ENCODE results near the gene TMEM243.
"Not testable (repeated sequence)": the region's sequence is repeated elsewhere in the genome, so short reads cannot be mapped to it uniquely, and the experiment has no call there.

Gene TMEM243

GRCh38 chr7:87213811-87214210 is 5.7 kb downstream of the TMEM243 start:
- ChIA-PET POLR2A (interaction anchor here (0.6 to 1.3 kb wide), 2 partner anchors 61 to 132 kb away, joined by 3 to 4 read pairs; partner anchors contain the start of genes CROT and DMTF1), CTCF (interaction anchor here (1.2 to 1.4 kb wide), 2 partner anchors 22 to 286 kb away, joined by 3 read pairs; no protein-coding TSS in a partner anchor)
- TF ChIP-seq, protein P1, sequence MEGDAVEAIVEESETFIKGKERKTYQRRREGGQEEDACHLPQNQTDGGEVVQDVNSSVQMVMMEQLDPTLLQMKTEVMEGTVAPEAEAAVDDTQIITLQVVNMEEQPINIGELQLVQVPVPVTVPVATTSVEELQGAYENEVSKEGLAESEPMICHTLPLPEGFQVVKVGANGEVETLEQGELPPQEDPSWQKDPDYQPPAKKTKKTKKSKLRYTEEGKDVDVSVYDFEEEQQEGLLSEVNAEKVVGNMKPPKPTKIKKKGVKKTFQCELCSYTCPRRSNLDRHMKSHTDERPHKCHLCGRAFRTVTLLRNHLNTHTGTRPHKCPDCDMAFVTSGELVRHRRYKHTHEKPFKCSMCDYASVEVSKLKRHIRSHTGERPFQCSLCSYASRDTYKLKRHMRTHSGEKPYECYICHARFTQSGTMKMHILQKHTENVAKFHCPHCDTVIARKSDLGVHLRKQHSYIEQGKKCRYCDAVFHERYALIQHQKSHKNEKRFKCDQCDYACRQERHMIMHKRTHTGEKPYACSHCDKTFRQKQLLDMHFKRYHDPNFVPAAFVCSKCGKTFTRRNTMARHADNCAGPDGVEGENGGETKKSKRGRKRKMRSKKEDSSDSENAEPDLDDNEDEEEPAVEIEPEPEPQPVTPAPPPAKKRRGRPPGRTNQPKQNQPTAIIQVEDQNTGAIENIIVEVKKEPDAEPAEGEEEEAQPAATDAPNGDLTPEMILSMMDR (IDR thresholded peaks at IDR 0.05; ENCODE audit: insufficient read depth, low read length, missing control alignments) = no peak
- DNase-seq (ENCODE audit: low read depth, low spot score) = no peak
- H3K4me3 ChIP-seq (ENCODE audit: low read depth, low read length) = no peak overlapping the region

- DNase-seq (ENCODE audit: low read depth, low spot score) = no peak
- CTCF ChIA-PET = interaction anchor here (1.3 to 1.6 kb wide), 3 partner anchors 14 to 286 kb away, joined by 3 to 4 read pairs (median 3); no protein-coding TSS in a partner anchor
- POLR2A ChIA-PET = interaction anchor here (0.6 to 0.7 kb wide), 2 partner anchors 11 to 132 kb away, joined by 3 read pairs; partner anchors contain the start of gene CROT
- no peak overlapping the region for H3K4me3 ChIP-seq (ENCODE audit: low read depth, low read length)
- TF ChIP-seq, protein P1 (IDR thresholded peaks at IDR 0.05; ENCODE audit: insufficient read depth, low read length, missing control alignments) = no peak
Measured at GRCh38 chr7:87213252-87213651, 6.3 kb downstream of the TMEM243 start.

DNA sequence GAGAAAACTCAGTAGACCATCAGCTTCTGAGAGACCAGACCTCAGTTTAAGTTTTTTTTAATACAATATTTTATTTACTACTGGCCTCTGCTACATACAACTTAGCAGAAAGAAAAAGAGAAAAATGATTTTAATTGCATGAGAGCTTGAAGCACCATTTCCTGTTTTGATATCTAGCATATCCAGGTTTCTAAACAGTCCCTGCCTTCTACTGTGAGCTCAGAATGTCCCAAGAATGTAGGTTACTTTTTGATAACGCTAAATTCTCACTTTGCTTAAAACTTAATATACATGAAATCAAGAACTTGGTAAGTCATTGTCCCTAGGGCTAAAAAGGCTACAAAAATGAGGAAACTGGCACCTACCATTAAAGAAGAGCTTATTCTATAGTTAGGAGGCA is 7.0 kb downstream of the TMEM243 start:
- H3K4me3 ChIP-seq (ENCODE audit: low read depth, low read length) = no peak overlapping the region
- TF ChIP-seq, protein P1 (IDR thresholded peaks at IDR 0.05; ENCODE audit: insufficient read depth, low read length, missing control alignments) = no peak
- ChIA-PET POLR2A (interaction anchor here (0.7 kb wide), 1 partner anchor 10 kb away, joined by 3 read pairs; no protein-coding TSS in a partner anchor), CTCF (interaction anchor here (1.3 to 2.4 kb wide), 4 partner anchors 10 to 285 kb away, joined by 3 to 6 read pairs (median 4); no protein-coding TSS in a partner anchor)
- no peak for DNase-seq (ENCODE audit: low read depth, low spot score)

DNA sequence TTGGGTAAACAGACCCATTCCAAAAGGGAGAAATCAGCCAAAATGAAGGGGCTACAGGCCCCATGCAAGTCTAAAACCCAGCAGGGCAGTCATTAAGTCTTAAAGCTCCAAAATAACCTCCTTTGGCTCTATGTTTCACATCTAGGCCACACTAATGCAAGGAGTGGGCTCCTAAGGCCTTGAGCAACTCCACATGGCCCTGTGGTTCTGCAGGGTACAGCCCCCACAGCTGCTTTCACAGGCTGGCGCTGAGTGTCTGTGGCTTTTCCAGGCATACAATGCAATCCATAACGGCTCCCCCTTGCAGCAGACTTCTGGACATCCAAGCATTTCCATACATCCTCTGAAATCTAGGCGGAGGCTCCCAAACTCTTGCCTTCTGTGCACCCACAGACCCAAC is 9.0 kb downstream of the TMEM243 start:
- ChIA-PET POLR2A (no interaction called here), CTCF (interaction anchor here (2.4 kb wide), 1 partner anchor 8 kb away, joined by 6 read pairs; no protein-coding TSS in a partner anchor)
- TF ChIP-seq, protein P1 (IDR thresholded peaks at IDR 0.05; ENCODE audit: insufficient read depth, low read length, missing control alignments) = no peak
- H3K4me3 ChIP-seq (ENCODE audit: low read depth, low read length) = no peak overlapping the region
- no peak for DNase-seq (ENCODE audit: low read depth, low spot score)

- ChIA-PET POLR2A (no interaction called here), CTCF (interaction anchor here (1.3 kb wide), 1 partner anchor 10 kb away, joined by 3 read pairs; the partner anchor contains the start of gene TMEM243)
- TF ChIP-seq, protein P1 (IDR thresholded peaks at IDR 0.05; ENCODE audit: insufficient read depth, low read length, missing control alignments) = no peak
- H3K4me3 ChIP-seq (ENCODE audit: low read depth, low read length) = no peak overlapping the region
- no peak for DNase-seq (ENCODE audit: low read depth, low spot score)
Measured at GRCh38 chr7:87209295-87209924, 10.1 kb downstream of the TMEM243 start.

DNA sequence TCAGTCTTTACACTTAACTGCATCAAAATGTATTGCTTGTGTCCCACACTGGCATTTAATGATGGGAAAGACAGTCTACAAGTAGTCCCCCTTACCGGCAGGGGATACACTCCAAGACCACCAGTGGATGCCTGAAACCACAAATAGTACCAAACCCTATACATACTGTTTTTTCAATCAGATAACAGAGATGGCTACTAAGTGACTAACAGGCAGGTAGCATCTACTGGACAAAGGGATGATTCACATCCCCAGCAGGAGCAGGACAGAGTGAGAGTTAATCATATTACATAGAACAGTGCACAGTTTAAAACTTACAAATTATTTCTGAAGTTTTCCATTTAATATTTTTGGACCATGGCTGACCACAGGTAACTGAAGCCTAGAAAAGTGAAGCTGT is 13.2 kb downstream of the TMEM243 start:
- H3K4me3 ChIP-seq (ENCODE audit: low read depth, low read length) = no peak overlapping the region
- DNase-seq (ENCODE audit: low read depth, low spot score) = no peak
- TF ChIP-seq, protein P1 (IDR thresholded peaks at IDR 0.05; ENCODE audit: insufficient read depth, low read length, missing control alignments) = no peak
- ChIA-PET POLR2A (no interaction called here), CTCF (no interaction called here)

- CTCF ChIA-PET; POLR2A ChIA-PET; H3K4me3 ChIP-seq (ENCODE audit: low read depth, low read length): not testable (repeated sequence)
Measured at GRCh38 chr7:87205701-87206100, 13.8 kb downstream of the TMEM243 start.

More at GRCh38 chr7:87205701-87206100, 13.8 kb downstream of the TMEM243 start:
- not testable (repeated sequence) for DNase-seq (ENCODE audit: low read depth, low spot score)
